DND-41 (cell line): ENCODE data around the gene UIMC1.

Experiments used
- EZH2 ChIP-seq: IDR thresholded peaks from 3 replicates; pipeline ENCODE4 v1.6.1; 2012; ENCODE audit warnings: borderline replicate concordance, low read depth, mild to moderate bottlenecking, moderate library complexity, low read length, inconsistent platforms; ENCODE audit not compliant: severe bottlenecking
- TF ChIP-seq, protein P1 (sequence below): IDR thresholded peaks from 2 replicates; pipeline ENCODE4 v1.5.1; 2012; ENCODE audit warnings: borderline replicate concordance, low read length, moderate library complexity, mild to moderate bottlenecking; ENCODE audit not compliant: poor library complexity, severe bottlenecking; ENCODE audit errors: extremely low read depth

GRCh38 chr5:177025101-177025601 is 18.6 kb upstream of the UIMC1 start:
- TF ChIP-seq, protein P1, sequence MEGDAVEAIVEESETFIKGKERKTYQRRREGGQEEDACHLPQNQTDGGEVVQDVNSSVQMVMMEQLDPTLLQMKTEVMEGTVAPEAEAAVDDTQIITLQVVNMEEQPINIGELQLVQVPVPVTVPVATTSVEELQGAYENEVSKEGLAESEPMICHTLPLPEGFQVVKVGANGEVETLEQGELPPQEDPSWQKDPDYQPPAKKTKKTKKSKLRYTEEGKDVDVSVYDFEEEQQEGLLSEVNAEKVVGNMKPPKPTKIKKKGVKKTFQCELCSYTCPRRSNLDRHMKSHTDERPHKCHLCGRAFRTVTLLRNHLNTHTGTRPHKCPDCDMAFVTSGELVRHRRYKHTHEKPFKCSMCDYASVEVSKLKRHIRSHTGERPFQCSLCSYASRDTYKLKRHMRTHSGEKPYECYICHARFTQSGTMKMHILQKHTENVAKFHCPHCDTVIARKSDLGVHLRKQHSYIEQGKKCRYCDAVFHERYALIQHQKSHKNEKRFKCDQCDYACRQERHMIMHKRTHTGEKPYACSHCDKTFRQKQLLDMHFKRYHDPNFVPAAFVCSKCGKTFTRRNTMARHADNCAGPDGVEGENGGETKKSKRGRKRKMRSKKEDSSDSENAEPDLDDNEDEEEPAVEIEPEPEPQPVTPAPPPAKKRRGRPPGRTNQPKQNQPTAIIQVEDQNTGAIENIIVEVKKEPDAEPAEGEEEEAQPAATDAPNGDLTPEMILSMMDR: no peak
- TF ChIP-seq EZH2: no peak
